ENCODE results near the gene WDR62. TPM values are rescaled to one million over a fixed set of nuclear protein-coding genes. Genes with fewer than 3 reads are reported as not detected.
A peak's percentile ranks its signal among the peaks of the same experiment; 100 is the strongest.

The WDR62 gene
- total and polyA plus RNA-seq, 2 of the 8 experiments (the other 6 are each of a cell fraction or from before 2014, with no cell fraction given), result 28.2 to 39.5 TPM

GRCh38 chr19:36152352-36153091 lies 97.8 kb downstream of the WDR62 start, which contains the start of gene COX7A1:
COX7A1 (minus strand) TSS chr19:36152447; CDS start chr19:36152407, 40 bp downstream.
- Histone ChIP-seq H2BK5ac (ENCODE audit: low read depth, low read length) (no peak within 1 kb of the TSS; the same call in 1 of the 2 replicates), H3K56ac (replicated peaks; ENCODE audit: insufficient read length, low read depth, low read length) (no peak within 1 kb of the TSS), H3K36me3 (ENCODE audit: control insufficient read depth in 2 of 4, insufficient read depth in 4 of 4, low read length in 3 of 4) (peaks cover 4 to 24% (median 7%) of the 10 kb centered on the region in 4 experiments; a peak in 5 of 8 replicates), H3K4me2 (ENCODE audit: insufficient read depth in 1 of 2, low read depth in 2 of 2, low read length in 2 of 2) (peak within 1 kb of the TSS; percentile 58 to 97), H4K91ac (replicated peaks; ENCODE audit: insufficient read length, low read length) (no peak within 1 kb of the TSS), H4K20me1 (replicated peaks in 1 of 2; ENCODE audit: control insufficient read depth in 1 of 2, insufficient read depth in 2 of 2, low read length in 2 of 2) (peaks cover 0 to 8% of the 10 kb centered on the region in 2 experiments), H3K4ac (replicated peaks; ENCODE audit: insufficient read length, low read depth, low read length) (no peak within 1 kb of the TSS), H3K4me1 (replicated peaks in 1 of 4; ENCODE audit: control insufficient read depth in 3 of 4, insufficient read depth in 4 of 4, low read length in 3 of 4) (peaks cover 0 to 5% (median 0%) of the 10 kb centered on the region in 4 experiments; a peak in 1 of 7 replicates), H3K9me3 (ENCODE audit: insufficient read depth in 2 of 2, low read depth in 1 of 2, low read length in 1 of 2) (no peaks in the 10 kb centered on the region), H2BK120ac (replicated peaks; ENCODE audit: low read depth, low read length) (no peak within 1 kb of the TSS), H2BK12ac (ENCODE audit: low read depth, low read length) (no peak within 1 kb of the TSS), H2AFZ (ENCODE audit: low read length) (no peak within 1 kb of the TSS), H3K23me2 (ENCODE audit: low read depth, low read length) (peaks cover 13% of the 10 kb centered on the region; the same call in 1 of the 2 replicates), H3K4me3 (ENCODE audit: extremely low read depth in 1 of 4, insufficient read depth in 2 of 4, low read depth in 3 of 4, low read length in 4 of 4) (peak within 1 kb of the TSS; percentile 21 to 47 (median 38); a peak in 7 of 8 replicates), H2BK15ac (ENCODE audit: low read length) (no peak within 1 kb of the TSS), H2AK5ac (ENCODE audit: low read depth, low read length) (no peak within 1 kb of the TSS), H3K79me1 (ENCODE audit: low read depth, low read length) (no peaks in the 10 kb centered on the region), H4K8ac (ENCODE audit: extremely low read depth, insufficient read depth, low read length) (no peak within 1 kb of the TSS), H3K27ac (ENCODE audit: low read depth, low read length) (no peak within 1 kb of the TSS), H3K14ac (ENCODE audit: insufficient read length) (no peak within 1 kb of the TSS), H4K5ac (ENCODE audit: insufficient read length, low read depth, low read length) (no peak within 1 kb of the TSS), H2BK20ac (ENCODE audit: low read length) (no peak within 1 kb of the TSS), H3K23ac (ENCODE audit: insufficient read length) (no peak within 1 kb of the TSS), H3K27me3 (replicated peaks in 1 of 4; ENCODE audit: control insufficient read depth in 3 of 4, extremely low read depth in 1 of 4, insufficient read depth in 3 of 4, low read length in 3 of 4) (no peaks in the 10 kb centered on the region), H3K9ac (replicated peaks in 1 of 4; ENCODE audit: extremely low read depth in 1 of 4, low read depth in 3 of 4, low read length in 3 of 4) (no peak within 1 kb of the TSS; a peak in 1 of 7 replicates), H3K18ac (ENCODE audit: extremely low read depth, low read length) (no peak within 1 kb of the TSS; the same call in 1 of the 2 replicates), H3K79me2 (ENCODE audit: control insufficient read depth in 1 of 2, insufficient read depth in 2 of 2, low read length in 2 of 2) (no peaks in the 10 kb centered on the region)
- DNase-seq (ENCODE audit: low read depth in 1 of 2, low spot score in 2 of 2) (no peak), FAIRE-seq (no peak)
- WGBS, 2 experiments (ENCODE audit: extremely low coverage in 1 of 2, insufficient coverage in 1 of 2, insufficient read length in 1 of 2, insufficient replicate concordance in 2 of 2, low coverage in 1 of 2, low lambda C conversion rate in 2 of 2, missing lambda C conversion rate in 1 of 2), result 72% methylated on average over 22 of the region's 40 CpGs; no CpG with 5 or more reads in 1 of the 2 experiments
- POLR2A ChIA-PET (ENCODE audit: partially characterized antibody), result interaction anchor here (0.7 to 4.2 kb wide), 13 partner anchors 9 to 154 kb away, joined by 3 to 29 read pairs (median 5); partner anchors contain the start of genes CAPNS1, ZNF146 and ZNF565
- CTCF ChIA-PET (ENCODE audit: partially characterized antibody), result interaction anchor here (0.6 to 2.9 kb wide), 5 partner anchors 8 to 577 kb away, joined by 3 to 17 read pairs (median 5); no protein-coding TSS in a partner anchor
- no peak for TF ChIP-seq KDM1A (IDR thresholded peaks at IDR 0.05; ENCODE audit: borderline replicate concordance, low read length)
- TF ChIP-seq SAP30 (IDR thresholded peaks at IDR 0.05; ENCODE audit: insufficient read depth, insufficient replicate concordance, low read length), result no peak
- no peak for TF ChIP-seq E2F6 (IDR thresholded peaks at IDR 0.05)
- TF ChIP-seq NANOG (IDR thresholded peaks at IDR 0.05; ENCODE audit: insufficient read depth, low read depth, low read length, poor library complexity, severe bottlenecking), result no peak
- TF ChIP-seq SIX5 (IDR thresholded peaks at IDR 0.05; ENCODE audit: low read depth, low read length), result no peak
- TF ChIP-seq TEAD4 (IDR thresholded peaks at IDR 0.05; ENCODE audit: low read depth, low read length), result no peak
